ENCODE measurements around the gene RGS18. TPM values are rescaled to one million over a fixed set of nuclear protein-coding genes. Genes with fewer than 3 reads are reported as not detected.
"Not testable (repeated sequence)": the region's sequence is repeated elsewhere in the genome, so short reads cannot be mapped to it uniquely, and the experiment has no call there.

Gene RGS18
- total RNA-seq, 2 donors from 2014 or later, result 0.12 TPM; not detected in 1

- DNase-seq (no peak), ATAC-seq (replicated peaks in 1 of 2) (no peak)
- no peaks in the 10 kb centered on the region for H3K27me3 Mint-ChIP-seq (ENCODE audit: low read depth)
- no peaks in the 10 kb centered on the region for H3K36me3 Mint-ChIP-seq (ENCODE audit: insufficient read depth in 2 of 2)
- H3K27ac Mint-ChIP-seq, result no peak overlapping the region
- no peak overlapping the region for H3K4me3 Mint-ChIP-seq
- no peaks in the 10 kb centered on the region for H3K4me1 Mint-ChIP-seq (ENCODE audit: low read depth)
- H3K9me3 Mint-ChIP-seq, result peaks cover 0 to 1% of the 10 kb centered on the region in 2 donors
Observed at GRCh38 chr1:192170196-192170984, 12.1 kb downstream of the RGS18 start.

GRCh38 chr1:192171123-192171522, 12.9 kb downstream of the RGS18 start:
- peaks cover 0 to under 1% of the 10 kb centered on the region in 2 donors for H3K9me3 Mint-ChIP-seq

DNA sequence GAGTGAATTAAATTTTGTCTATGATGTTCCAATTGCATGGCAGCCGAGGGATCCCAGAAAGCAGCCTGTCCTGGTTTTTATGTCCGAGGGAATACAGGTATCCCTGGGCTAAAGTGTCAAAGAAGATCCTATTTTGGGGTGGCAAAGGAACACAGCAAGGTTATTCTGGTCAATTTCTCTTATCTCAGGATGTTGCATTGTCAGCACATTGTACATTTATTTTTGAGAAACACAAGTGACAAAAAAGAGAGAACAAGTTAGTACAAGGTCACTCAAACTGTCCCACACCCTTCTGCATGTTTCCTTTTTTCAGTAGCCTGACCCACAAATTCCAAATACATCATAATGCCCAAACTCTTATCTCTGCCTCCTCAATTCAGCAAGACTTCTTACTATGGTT, 17.7 kb downstream of the RGS18 start:
- no peak overlapping the region for H3K4me3 Mint-ChIP-seq
- no peaks in the 10 kb centered on the region for H3K4me1 Mint-ChIP-seq (ENCODE audit: low read depth)
- H3K36me3 Mint-ChIP-seq (ENCODE audit: insufficient read depth in 2 of 2), result no peaks in the 10 kb centered on the region

More at GRCh38 chr1:192171123-192171522, 12.9 kb downstream of the RGS18 start:
- H3K27me3 Mint-ChIP-seq (ENCODE audit: low read depth), result no peaks in the 10 kb centered on the region
- no peaks in the 10 kb centered on the region for H3K4me1 Mint-ChIP-seq (ENCODE audit: low read depth)
- H3K36me3 Mint-ChIP-seq (ENCODE audit: insufficient read depth in 2 of 2), result no peaks in the 10 kb centered on the region
- no peak for ATAC-seq (replicated peaks in 1 of 2)
- DNase-seq, result no peak
- H3K4me3 Mint-ChIP-seq, result no peak overlapping the region
- no peak overlapping the region for H3K27ac Mint-ChIP-seq

DNA sequence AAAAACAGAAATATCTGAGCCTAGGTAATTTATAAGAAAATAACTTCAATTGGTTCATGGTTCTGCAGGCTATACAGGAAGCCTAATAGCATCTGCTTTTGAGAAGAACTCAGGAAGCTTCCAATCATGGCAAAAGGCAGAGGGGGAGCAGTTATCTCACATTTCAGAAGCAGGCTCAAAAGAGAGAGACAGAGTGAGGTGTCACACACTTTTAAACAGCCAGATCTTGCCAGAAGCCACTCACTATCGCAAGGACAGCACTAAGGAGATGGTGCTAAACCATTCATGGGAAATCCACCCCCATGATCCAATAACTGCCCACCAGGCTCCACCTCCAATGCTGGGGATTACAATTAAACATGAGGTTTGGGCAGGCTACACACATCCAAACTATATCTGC, 25.5 kb downstream of the RGS18 start:
- Mint-ChIP-seq H3K36me3 (ENCODE audit: insufficient read depth in 2 of 2) (no peaks in the 10 kb centered on the region), H3K27ac (no peak overlapping the region), H3K27me3 (ENCODE audit: low read depth) (no peaks in the 10 kb centered on the region), H3K4me3 (no peak overlapping the region), H3K9me3 (peaks cover 1 to 2% of the 10 kb centered on the region in 2 donors), H3K4me1 (ENCODE audit: low read depth) (no peaks in the 10 kb centered on the region)
- no peak for ATAC-seq (replicated peaks in 1 of 2)
- no peak for DNase-seq

More for the DNA sequence above, 17.7 kb downstream of the RGS18 start:
- ATAC-seq (replicated peaks in 1 of 2), result no peak
- no peak overlapping the region for H3K27ac Mint-ChIP-seq
- no peaks in the 10 kb centered on the region for H3K27me3 Mint-ChIP-seq (ENCODE audit: low read depth)
- DNase-seq, result no peak
- peaks cover 0 to 6% of the 10 kb centered on the region in 2 donors for H3K9me3 Mint-ChIP-seq

- no peak overlapping the region for H3K27ac Mint-ChIP-seq
- no peak overlapping the region for H3K4me3 Mint-ChIP-seq
- H3K27me3 Mint-ChIP-seq (ENCODE audit: low read depth), result no peaks in the 10 kb centered on the region
- no peaks in the 10 kb centered on the region for H3K36me3 Mint-ChIP-seq (ENCODE audit: insufficient read depth in 2 of 2)
- no peak for DNase-seq
- no peaks in the 10 kb centered on the region for H3K4me1 Mint-ChIP-seq (ENCODE audit: low read depth)
- no peak for ATAC-seq (replicated peaks in 1 of 2)
- H3K9me3 Mint-ChIP-seq, result peaks cover 1 to 2% of the 10 kb centered on the region in 2 donors
Observed at GRCh38 chr1:192186197-192186596, 27.9 kb downstream of the RGS18 start.

- H3K27ac Mint-ChIP-seq, result no peak overlapping the region
Observed at GRCh38 chr1:192190066-192190465, 31.8 kb downstream of the RGS18 start.

DNA sequence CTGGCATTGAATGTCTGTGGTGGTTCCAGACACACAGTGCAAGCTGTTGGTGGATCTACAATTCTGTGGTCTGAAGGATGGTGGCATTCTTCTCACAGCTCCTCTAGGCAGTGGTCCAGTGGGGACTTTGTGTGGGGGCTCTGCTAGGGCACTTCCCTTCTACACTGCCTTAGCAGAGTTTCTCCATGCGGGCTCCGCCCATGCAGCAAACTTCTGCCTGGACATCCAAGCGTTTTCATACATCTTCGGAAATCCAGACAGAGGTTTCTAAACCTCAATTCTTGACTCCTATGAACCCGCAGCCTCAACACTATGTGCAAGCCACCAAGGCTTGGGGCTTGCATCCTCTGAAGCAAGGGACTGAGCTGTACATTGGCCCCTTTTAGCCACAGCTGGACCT, 43.0 kb downstream of the RGS18 start:
- Mint-ChIP-seq H3K36me3 (ENCODE audit: insufficient read depth in 2 of 2) (peaks cover 0 to 5% of the 10 kb centered on the region in 2 donors), H3K27ac (no peak overlapping the region), H3K9me3 (peaks cover 1 to 13% of the 10 kb centered on the region in 2 donors), H3K4me3 (no peak overlapping the region), H3K27me3 (ENCODE audit: low read depth) (no peaks in the 10 kb centered on the region), H3K4me1 (ENCODE audit: low read depth) (no peaks in the 10 kb centered on the region)
- ATAC-seq (replicated peaks in 1 of 2) (no peak), DNase-seq (no peak)

More at GRCh38 chr1:192190066-192190465, 31.8 kb downstream of the RGS18 start:
- Mint-ChIP-seq H3K9me3 (no peaks in the 10 kb centered on the region), H3K4me3 (no peak overlapping the region), H3K4me1 (ENCODE audit: low read depth) (no peaks in the 10 kb centered on the region), H3K36me3 (ENCODE audit: insufficient read depth in 2 of 2) (no peaks in the 10 kb centered on the region), H3K27me3 (ENCODE audit: low read depth) (no peaks in the 10 kb centered on the region)
- DNase-seq, result no peak
- ATAC-seq (replicated peaks in 1 of 2), result no peak

GRCh38 chr1:192224396-192224795, 66.1 kb downstream of the RGS18 start:
- DNase-seq (no peak), ATAC-seq (replicated peaks in 1 of 2) (no peak)
- H3K27ac Mint-ChIP-seq, result no peak overlapping the region
- H3K9me3 Mint-ChIP-seq, result peaks cover 0 to 2% of the 10 kb centered on the region in 2 donors
- no peaks in the 10 kb centered on the region for H3K4me1 Mint-ChIP-seq (ENCODE audit: low read depth)
- H3K36me3 Mint-ChIP-seq (ENCODE audit: insufficient read depth in 2 of 2), result no peaks in the 10 kb centered on the region
- H3K27me3 Mint-ChIP-seq (ENCODE audit: low read depth), result no peaks in the 10 kb centered on the region
- no peak overlapping the region for H3K4me3 Mint-ChIP-seq

- Mint-ChIP-seq H3K36me3 (ENCODE audit: insufficient read depth in 2 of 2) (no peaks in the 10 kb centered on the region), H3K27ac (no peak overlapping the region), H3K4me1 (ENCODE audit: low read depth) (no peaks in the 10 kb centered on the region), H3K27me3 (ENCODE audit: low read depth) (no peaks in the 10 kb centered on the region), H3K9me3 (peaks cover 0 to 2% of the 10 kb centered on the region in 2 donors), H3K4me3 (no peak overlapping the region)
- DNase-seq (no peak), ATAC-seq (replicated peaks in 1 of 2) (no peak)
Observed at GRCh38 chr1:192224846-192225245, 66.6 kb downstream of the RGS18 start.

DNA sequence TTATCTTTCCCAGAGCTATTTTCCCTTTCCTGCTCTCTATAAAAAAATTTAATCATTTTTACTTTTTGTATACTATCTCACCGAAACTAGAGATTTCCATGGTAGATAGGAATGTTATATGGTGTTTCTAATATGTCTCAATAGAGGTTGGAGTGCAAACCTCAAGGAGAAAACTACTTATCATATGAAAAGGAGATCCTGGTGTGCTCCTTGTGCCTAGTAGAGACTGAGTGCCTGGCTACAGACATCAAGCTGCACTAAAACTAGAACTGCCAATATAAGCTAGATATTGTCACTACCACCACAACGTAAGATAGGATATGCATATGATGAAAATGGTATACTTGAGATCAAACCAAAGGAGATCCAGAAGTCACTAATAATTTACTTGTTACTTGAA, 67.0 kb downstream of the RGS18 start:
- H3K36me3 Mint-ChIP-seq (ENCODE audit: insufficient read depth in 2 of 2), result no peaks in the 10 kb centered on the region
- DNase-seq (no peak), ATAC-seq (replicated peaks in 1 of 2) (no peak)
- no peaks in the 10 kb centered on the region for H3K4me1 Mint-ChIP-seq (ENCODE audit: low read depth)
- no peaks in the 10 kb centered on the region for H3K27me3 Mint-ChIP-seq (ENCODE audit: low read depth)
- peaks cover 0 to 2% of the 10 kb centered on the region in 2 donors for H3K9me3 Mint-ChIP-seq
- no peak overlapping the region for H3K4me3 Mint-ChIP-seq
- H3K27ac Mint-ChIP-seq, result no peak overlapping the region

DNA sequence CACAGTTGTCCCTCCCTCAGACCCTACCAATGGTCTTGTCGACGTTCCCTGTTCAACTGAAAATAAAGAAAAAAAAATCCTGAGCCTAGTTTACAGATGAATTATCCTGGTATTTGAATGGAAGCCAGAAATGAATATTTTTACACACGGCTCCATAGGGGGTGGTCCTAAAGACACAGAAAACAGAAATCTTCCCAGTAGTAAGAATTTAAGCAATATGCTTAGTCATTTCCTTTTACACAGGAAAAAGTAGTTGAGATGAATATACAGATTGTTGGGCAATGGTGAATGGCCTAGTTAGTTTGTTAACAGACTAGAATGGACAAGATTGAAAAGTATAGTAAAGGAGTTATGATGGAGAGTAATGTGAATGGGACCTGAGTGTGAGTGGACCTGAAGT, 67.4 kb downstream of the RGS18 start:
- Mint-ChIP-seq H3K27ac (no peak overlapping the region), H3K4me3 (no peak overlapping the region), H3K9me3 (peaks cover 0 to 2% of the 10 kb centered on the region in 2 donors)

GRCh38 chr1:192227330-192227729, 69.1 kb downstream of the RGS18 start:
- no peaks in the 10 kb centered on the region for H3K36me3 Mint-ChIP-seq (ENCODE audit: insufficient read depth in 2 of 2)
- no peak overlapping the region for H3K27ac Mint-ChIP-seq
- no peak for ATAC-seq (replicated peaks in 1 of 2)

More for the DNA sequence above, 67.4 kb downstream of the RGS18 start:
- H3K4me1 Mint-ChIP-seq (ENCODE audit: low read depth), result no peaks in the 10 kb centered on the region
- no peaks in the 10 kb centered on the region for H3K27me3 Mint-ChIP-seq (ENCODE audit: low read depth)
- H3K36me3 Mint-ChIP-seq (ENCODE audit: insufficient read depth in 2 of 2), result no peaks in the 10 kb centered on the region
- ATAC-seq (replicated peaks in 1 of 2) (no peak), DNase-seq (no peak)

GRCh38 chr1:192227980-192228379, 69.7 kb downstream of the RGS18 start:
- H3K36me3 Mint-ChIP-seq (ENCODE audit: insufficient read depth in 2 of 2), result not testable (repeated sequence)

More at GRCh38 chr1:192227330-192227729, 69.1 kb downstream of the RGS18 start:
- Mint-ChIP-seq H3K4me3 (no peak overlapping the region), H3K27me3 (ENCODE audit: low read depth) (no peaks in the 10 kb centered on the region), H3K4me1 (ENCODE audit: low read depth) (no peaks in the 10 kb centered on the region), H3K9me3 (peaks cover 0 to 2% of the 10 kb centered on the region in 2 donors)
- DNase-seq, result no peak

More at GRCh38 chr1:192227980-192228379, 69.7 kb downstream of the RGS18 start:
- not testable (repeated sequence) for H3K4me3 Mint-ChIP-seq; H3K9me3 Mint-ChIP-seq; ATAC-seq (replicated peaks in 1 of 2); H3K27me3 Mint-ChIP-seq (ENCODE audit: low read depth); H3K4me1 Mint-ChIP-seq (ENCODE audit: low read depth); DNase-seq; H3K27ac Mint-ChIP-seq
